GM21825 (cell line): ENCODE measurements around the gene PDE4D.
"Not testable (repeated sequence)": the region's sequence is repeated elsewhere in the genome, so short reads cannot be mapped to it uniquely, and the experiment has no call there.

Experiments used
- ATAC-seq: cut with Tn5 transposase; IDR thresholded peaks from one replicate; pipeline ENCODE4 v1.9.1; 2021; ENCODE audit warnings: mild to moderate bottlenecking, moderate library complexity; ENCODE audit not compliant: unreplicated experiment

The PDE4D gene

GRCh38 chr5:59769832-59770231 lies 123.7 kb downstream of the PDE4D start:
- no peak for ATAC-seq

GRCh38 chr5:59769041-59769360 lies 124.5 kb downstream of the PDE4D start:
- ATAC-seq = no peak

GRCh38 chr5:59768152-59769040 lies 125.1 kb downstream of the PDE4D start:
- peak; percentile 55 for ATAC-seq

- no peak for ATAC-seq
Observed at GRCh38 chr5:59767681-59768151, 125.8 kb downstream of the PDE4D start.

GRCh38 chr5:59767211-59767605 lies 126.3 kb downstream of the PDE4D start:
- no peak for ATAC-seq

GRCh38 chr5:59766427-59767210 lies 126.9 kb downstream of the PDE4D start:
- ATAC-seq = no peak

GRCh38 chr5:59765446-59765845 lies 128.1 kb downstream of the PDE4D start:
- no peak for ATAC-seq

- ATAC-seq = no peak
Observed at GRCh38 chr5:59764361-59764760, 129.2 kb downstream of the PDE4D start.

- ATAC-seq = no peak
Observed at GRCh38 chr5:59763541-59763940, 130.0 kb downstream of the PDE4D start.

GRCh38 chr5:59762232-59762631 lies 131.3 kb downstream of the PDE4D start:
- ATAC-seq = not testable (repeated sequence)

- ATAC-seq = no peak
Observed at GRCh38 chr5:59760785-59761348, 132.7 kb downstream of the PDE4D start.

GRCh38 chr5:59759600-59760351 lies 133.8 kb downstream of the PDE4D start:
- no peak for ATAC-seq

GRCh38 chr5:59758566-59758965 lies 135.0 kb downstream of the PDE4D start:
- no peak for ATAC-seq

GRCh38 chr5:59757442-59757841 lies 136.1 kb downstream of the PDE4D start:
- ATAC-seq = no peak

- no peak for ATAC-seq
Observed at GRCh38 chr5:59756373-59757035, 137.0 kb downstream of the PDE4D start.

- ATAC-seq = no peak
Observed at GRCh38 chr5:59755476-59755875, 138.1 kb downstream of the PDE4D start.

GRCh38 chr5:59753599-59753998 lies 139.9 kb downstream of the PDE4D start:
- no peak for ATAC-seq

- ATAC-seq = no peak
Observed at GRCh38 chr5:59749782-59750520, 143.6 kb downstream of the PDE4D start.

GRCh38 chr5:59748036-59748663 lies 145.4 kb downstream of the PDE4D start:
- not testable (repeated sequence) for ATAC-seq
